Smooth muscle cell (in vitro differentiated cells): ENCODE results near the gene C6orf47. TPM values are rescaled to one million over a fixed set of nuclear protein-coding genes. Genes with fewer than 3 reads are reported as not detected.

Source experiments
- DNase-seq: peaks from one replicate; lab custom pipeline; 2025; ENCODE audit not compliant: unreplicated experiment; lab: John Stamatoyannopoulos, UW
- H2AFZ ChIP-seq: fragments of 200-600 bp; sonication (generic); 2 replicates; pipeline ENCODE4 v1.6.0; 2016; ENCODE audit warnings: antibody characterized with exemption, low read depth, mild to moderate bottlenecking
- H3F3A ChIP-seq: fragments of 200-600 bp; sonication (generic); 2 replicates; pipeline ENCODE4 v1.6.0; 2017; ENCODE audit warnings: antibody characterized with exemption, low read depth
- H3K27ac ChIP-seq: fragments of 200-600 bp; sonication (generic); 2 replicates; pipeline ENCODE4 v1.5.1; 2016; ENCODE audit warnings: low read depth, mild to moderate bottlenecking
- H3K27me3 ChIP-seq: fragments of 200-600 bp; sonication (generic); 2 replicates; pipeline ENCODE4 v1.6.1; 2016; ENCODE audit warnings: low read depth, mild to moderate bottlenecking
- H3K36me3 ChIP-seq: fragments of 200-600 bp; sonication (generic); 2 replicates; pipeline ENCODE4 v1.5.1; 2016; ENCODE audit warnings: low read depth
- H3K4me1 ChIP-seq: fragments of 200-600 bp; sonication (generic); 2 replicates; pipeline ENCODE4 v1.5.1; 2016; ENCODE audit warnings: low read depth
- H3K4me2 ChIP-seq: fragments of 200-600 bp; sonication (generic); 2 replicates; pipeline ENCODE4 v1.6.0; 2016; ENCODE audit warnings: mild to moderate bottlenecking
- H3K4me3 ChIP-seq: fragments of 200-600 bp; sonication (generic); 2 replicates; pipeline ENCODE4 v1.5.1; 2016; ENCODE audit warnings: mild to moderate bottlenecking
- H3K79me2 ChIP-seq: fragments of 200-600 bp; sonication (generic); 2 replicates; pipeline ENCODE4 v1.6.0; 2016; ENCODE audit warnings: low read depth, mild to moderate bottlenecking
- H3K9ac ChIP-seq: fragments of 200-600 bp; sonication (generic); 2 replicates; pipeline ENCODE4 v1.6.0; 2016; ENCODE audit warnings: low read depth
- H3K9me3 ChIP-seq: fragments of 200-600 bp; sonication (generic); replicated peaks from 2 replicates; pipeline ENCODE4 v1.5.1; 2016; ENCODE audit warnings: low read depth
- H4K20me1 ChIP-seq: fragments of 200-600 bp; sonication (generic); 2 replicates; pipeline ENCODE4 v1.6.0; 2016; ENCODE audit warnings: low read depth
- WGBS: methylation state at CpG from one replicate; pipeline ENCODE4 v1.1.7; 2016; ENCODE audit warnings: low lambda C conversion rate; 5-methylcytosine and 5-hydroxymethylcytosine counted together
- polyA plus RNA-seq: library from polyadenylated mRNA; unstranded; fragments of >200 nt; fragmentation: Nextera tagmentation; extraction: Ambion mirVana; gene quantifications from 2 replicates; pipeline ENCODE4 v1.2.1, GENCODE V29; 2016
- total RNA-seq: library from RNA; depleted of rRNA; stranded (reverse); fragments of >200 nt; gene quantifications from 2 replicates; pipeline ENCODE4 v1.2.3, GENCODE V29; 2014
- TF ChIP-seq, protein P1 (sequence below): fragments of 200-600 bp; sonication (generic); IDR thresholded peaks from 2 replicates; pipeline ENCODE4 v1.5.1; 2017; ENCODE audit warnings: borderline replicate concordance, mild to moderate bottlenecking, antibody characterized with exemption; ENCODE audit not compliant: insufficient read depth, poor library complexity, severe bottlenecking

C6orf47 gene
- total and polyA plus RNA-seq, 2 experiments from 2014 or later, result 7.1 to 15.5 TPM

DNA sequence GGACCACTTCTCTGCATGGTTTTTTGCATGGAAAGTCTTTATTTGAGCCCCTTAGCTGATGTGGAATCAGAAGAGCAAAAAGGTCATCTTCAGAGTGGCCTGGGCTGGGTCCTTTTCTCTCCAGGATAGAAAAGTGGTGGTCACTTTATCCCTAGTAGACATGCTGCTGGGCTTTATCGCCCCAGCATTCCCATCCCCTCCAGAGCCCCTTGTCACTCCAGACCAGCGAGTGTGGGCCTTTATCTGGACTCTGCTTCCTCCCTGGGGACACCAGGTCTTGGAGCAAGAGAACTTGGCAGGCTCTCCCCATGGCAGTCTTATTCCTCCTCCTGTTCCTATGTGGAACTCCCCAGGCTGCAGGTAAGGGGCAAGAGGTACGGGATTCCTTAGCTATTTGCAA lies 46.0 kb upstream of the C6orf47 start, which contains the start of gene LY6G6F:
LY6G6F (plus strand) TSS at position 268 of the 400 bp plus-strand sequence; CDS start at position 309, 41 bp downstream.
- Histone ChIP-seq H3K4me2 (no peak within 1 kb of the TSS), H2AFZ (no peak within 1 kb of the TSS), H3K9me3 (no peaks in the 10 kb centered on the region), H3K4me1 (peaks cover 8% of the 10 kb centered on the region), H3K27ac (no peak within 1 kb of the TSS), H3K9ac (no peak within 1 kb of the TSS), H3K79me2 (peaks cover 13% of the 10 kb centered on the region), H3F3A (no peaks in the 10 kb centered on the region), H3K4me3 (no peak within 1 kb of the TSS), H3K27me3 (no peaks in the 10 kb centered on the region), H3K36me3 (no peaks in the 10 kb centered on the region), H4K20me1 (no peaks in the 10 kb centered on the region)
- TF ChIP-seq, protein P1, sequence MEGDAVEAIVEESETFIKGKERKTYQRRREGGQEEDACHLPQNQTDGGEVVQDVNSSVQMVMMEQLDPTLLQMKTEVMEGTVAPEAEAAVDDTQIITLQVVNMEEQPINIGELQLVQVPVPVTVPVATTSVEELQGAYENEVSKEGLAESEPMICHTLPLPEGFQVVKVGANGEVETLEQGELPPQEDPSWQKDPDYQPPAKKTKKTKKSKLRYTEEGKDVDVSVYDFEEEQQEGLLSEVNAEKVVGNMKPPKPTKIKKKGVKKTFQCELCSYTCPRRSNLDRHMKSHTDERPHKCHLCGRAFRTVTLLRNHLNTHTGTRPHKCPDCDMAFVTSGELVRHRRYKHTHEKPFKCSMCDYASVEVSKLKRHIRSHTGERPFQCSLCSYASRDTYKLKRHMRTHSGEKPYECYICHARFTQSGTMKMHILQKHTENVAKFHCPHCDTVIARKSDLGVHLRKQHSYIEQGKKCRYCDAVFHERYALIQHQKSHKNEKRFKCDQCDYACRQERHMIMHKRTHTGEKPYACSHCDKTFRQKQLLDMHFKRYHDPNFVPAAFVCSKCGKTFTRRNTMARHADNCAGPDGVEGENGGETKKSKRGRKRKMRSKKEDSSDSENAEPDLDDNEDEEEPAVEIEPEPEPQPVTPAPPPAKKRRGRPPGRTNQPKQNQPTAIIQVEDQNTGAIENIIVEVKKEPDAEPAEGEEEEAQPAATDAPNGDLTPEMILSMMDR, result no peak
- no peak for DNase-seq
- 68% methylated on average over 3 of the region's 3 CpGs for WGBS

DNA sequence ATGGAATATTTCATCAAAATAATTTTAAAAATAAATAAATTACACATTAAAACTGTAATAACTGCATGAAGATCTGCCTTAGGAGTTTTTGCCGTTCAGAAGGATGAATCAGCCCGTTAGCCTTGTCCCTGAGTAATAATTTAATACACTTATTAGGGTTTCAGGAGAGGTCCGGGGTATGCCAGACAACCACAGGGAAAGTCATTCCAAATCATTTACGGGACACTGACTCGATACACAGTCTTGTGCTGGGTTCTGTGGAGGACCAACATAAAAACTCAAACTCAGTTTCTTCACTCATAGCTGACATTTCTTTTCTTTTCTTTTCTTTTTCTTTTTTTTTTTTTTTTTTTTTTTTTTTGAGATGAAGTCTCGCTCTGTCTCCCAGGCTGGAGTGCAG lies 45.4 kb upstream of the C6orf47 start:
- H3K4me1 ChIP-seq, result peaks cover 10% of the 10 kb centered on the region
- 89% methylated on average over 6 of the region's 6 CpGs for WGBS

DNA sequence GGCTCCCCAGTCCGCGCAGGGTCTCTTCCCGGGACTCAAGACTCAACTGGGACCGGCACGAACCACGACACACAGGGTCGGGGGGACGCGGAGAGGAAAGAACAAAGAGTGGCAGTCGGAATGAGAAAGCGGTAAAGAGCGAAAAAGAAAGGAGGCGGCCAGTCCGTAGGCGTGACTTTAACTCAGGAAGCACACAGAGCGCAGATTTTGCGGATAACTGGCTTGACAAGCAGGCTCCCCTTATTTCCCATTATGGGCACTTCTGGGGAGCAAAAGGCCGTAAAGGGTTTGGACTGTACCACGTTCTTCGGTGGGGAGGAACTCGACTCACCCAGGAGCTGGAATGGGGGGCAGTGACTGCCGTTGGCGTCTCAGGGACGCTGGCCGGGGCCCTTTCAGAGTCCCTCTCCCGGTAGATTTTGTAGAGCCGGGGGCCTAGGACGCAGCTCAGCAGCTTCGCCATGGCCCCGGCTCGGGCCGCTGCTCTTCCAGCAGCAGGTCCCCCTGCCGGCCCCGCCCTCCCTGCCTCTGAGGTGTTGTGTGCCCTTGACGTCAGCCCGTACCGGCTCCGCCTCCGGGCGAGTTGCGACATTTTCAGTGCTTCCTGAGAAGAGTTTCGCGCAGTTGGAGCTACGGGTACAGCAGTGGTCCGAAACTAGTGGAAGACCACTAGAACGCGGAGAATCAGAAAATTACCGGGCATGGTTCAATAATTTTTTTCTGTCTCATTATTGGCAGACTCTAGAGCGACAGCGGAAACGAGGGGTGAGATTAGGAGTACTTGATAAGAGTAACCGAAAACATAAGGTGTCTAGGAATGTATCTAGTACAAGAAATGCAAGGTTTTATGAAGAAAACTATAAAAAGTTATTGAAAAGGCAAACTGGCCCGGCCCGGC lies 42.5 kb upstream of the C6orf47 start, which contains the start of gene ABHD16A:
ABHD16A (minus strand) TSS at position 506 of the 898 bp plus-strand sequence; CDS start at position 463, 43 bp downstream.
- no peaks in the 10 kb centered on the region for H3F3A ChIP-seq
- peaks cover 5% of the 10 kb centered on the region for H4K20me1 ChIP-seq
- DNase-seq, result peak; percentile 82
- peaks cover 27% of the 10 kb centered on the region for H3K79me2 ChIP-seq
- H2AFZ ChIP-seq, result peak within 1 kb of the TSS; percentile 82
- no peaks in the 10 kb centered on the region for H3K9me3 ChIP-seq
- peaks cover 10% of the 10 kb centered on the region for H3K4me1 ChIP-seq
- no peaks in the 10 kb centered on the region for H3K36me3 ChIP-seq
- TF ChIP-seq, protein P1, result no peak
- no peaks in the 10 kb centered on the region for H3K27me3 ChIP-seq
- peak within 1 kb of the TSS; percentile 71 for H3K4me3 ChIP-seq
- 2% methylated on average over 54 of the region's 54 CpGs for WGBS
- H3K4me2 ChIP-seq, result peak within 1 kb of the TSS; percentile 86
- H3K9ac ChIP-seq, result peak within 1 kb of the TSS; percentile 90
- H3K27ac ChIP-seq, result peak within 1 kb of the TSS; percentile 81

More for the DNA sequence above, 45.4 kb upstream of the C6orf47 start:
- no peaks in the 10 kb centered on the region for H3K27me3 ChIP-seq
- H3K4me2 ChIP-seq, result no peak overlapping the region
- DNase-seq, result no peak
- no peaks in the 10 kb centered on the region for H3K36me3 ChIP-seq
- H3K9ac ChIP-seq, result no peak overlapping the region
- H2AFZ ChIP-seq, result no peak overlapping the region
- H3K79me2 ChIP-seq, result peaks cover 20% of the 10 kb centered on the region
- H3K9me3 ChIP-seq, result no peaks in the 10 kb centered on the region
- H3K27ac ChIP-seq, result no peak overlapping the region
- H3F3A ChIP-seq, result no peaks in the 10 kb centered on the region
- TF ChIP-seq, protein P1, result no peak
- H4K20me1 ChIP-seq, result peaks cover 4% of the 10 kb centered on the region
- no peak overlapping the region for H3K4me3 ChIP-seq
